Esophagus squamous epithelium (tissue), 4 donors: ENCODE results near the gene GRK5.

Experiments
- POLR2A ChIP-seq, 4 donors: fragments of 450-650 bp; IDR thresholded peaks; one replicate each; pipeline ENCODE4 v1.6.1; 2017; ENCODE audit warnings: antibody characterized with exemption in 4 of 4, mild to moderate bottlenecking in 4 of 4, moderate library complexity in 3 of 4
- TF ChIP-seq, protein P1 (sequence below), 6 experiments: fragments of 450-650 bp in 4 of 6; fragments of 200-600 bp in 2 of 6; sonication (generic) in 2 of 6; IDR thresholded peaks; one replicate each; pipeline ENCODE4 v1.5.1; 2016 to 2019; ENCODE audit warnings: antibody characterized with exemption in 6 of 6, mild to moderate bottlenecking in 4 of 6, moderate library complexity in 4 of 6

DNA sequence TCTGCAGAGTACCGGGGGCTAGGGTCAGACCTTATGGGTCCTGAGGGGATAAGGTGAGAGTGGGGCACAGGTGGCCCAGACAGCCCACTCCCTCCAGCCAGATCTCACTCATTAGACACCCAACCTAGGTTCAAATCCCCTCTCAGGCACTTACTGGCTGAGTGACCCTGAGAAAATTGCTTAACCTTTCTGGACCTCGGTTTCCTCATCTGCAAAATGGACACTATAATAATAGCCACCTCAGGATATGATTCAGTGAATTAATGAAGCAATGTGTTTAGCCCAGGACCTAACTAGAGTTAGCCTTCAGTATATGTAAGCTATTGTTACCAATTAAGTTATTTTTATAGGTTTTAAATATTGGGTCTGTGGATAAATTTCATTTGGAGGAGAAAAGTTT, 212.6 kb downstream of the GRK5 start:
- TF ChIP-seq, protein P1, sequence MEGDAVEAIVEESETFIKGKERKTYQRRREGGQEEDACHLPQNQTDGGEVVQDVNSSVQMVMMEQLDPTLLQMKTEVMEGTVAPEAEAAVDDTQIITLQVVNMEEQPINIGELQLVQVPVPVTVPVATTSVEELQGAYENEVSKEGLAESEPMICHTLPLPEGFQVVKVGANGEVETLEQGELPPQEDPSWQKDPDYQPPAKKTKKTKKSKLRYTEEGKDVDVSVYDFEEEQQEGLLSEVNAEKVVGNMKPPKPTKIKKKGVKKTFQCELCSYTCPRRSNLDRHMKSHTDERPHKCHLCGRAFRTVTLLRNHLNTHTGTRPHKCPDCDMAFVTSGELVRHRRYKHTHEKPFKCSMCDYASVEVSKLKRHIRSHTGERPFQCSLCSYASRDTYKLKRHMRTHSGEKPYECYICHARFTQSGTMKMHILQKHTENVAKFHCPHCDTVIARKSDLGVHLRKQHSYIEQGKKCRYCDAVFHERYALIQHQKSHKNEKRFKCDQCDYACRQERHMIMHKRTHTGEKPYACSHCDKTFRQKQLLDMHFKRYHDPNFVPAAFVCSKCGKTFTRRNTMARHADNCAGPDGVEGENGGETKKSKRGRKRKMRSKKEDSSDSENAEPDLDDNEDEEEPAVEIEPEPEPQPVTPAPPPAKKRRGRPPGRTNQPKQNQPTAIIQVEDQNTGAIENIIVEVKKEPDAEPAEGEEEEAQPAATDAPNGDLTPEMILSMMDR (IDR thresholded peaks at IDR 0.05), result no peak
- no peak for TF ChIP-seq POLR2A (IDR thresholded peaks at IDR 0.05)
